Stimulated activated CD4-positive, alpha-beta T cell treated with anti-CD3 and anti-CD28 coated beads, Interleukin-4, amount 100 ng/mL, for 4 hours (primary cell): ENCODE results near the gene PDE8A.
"Not testable (repeated sequence)": the region's sequence is repeated elsewhere in the genome, so short reads cannot be mapped to it uniquely, and the experiment has no call there.

Experiments used
- DNase-seq, 2 experiments: peaks; one replicate each; pipeline ENCODE4 v3.0.0-alpha.2; 2020

Gene PDE8A

DNA sequence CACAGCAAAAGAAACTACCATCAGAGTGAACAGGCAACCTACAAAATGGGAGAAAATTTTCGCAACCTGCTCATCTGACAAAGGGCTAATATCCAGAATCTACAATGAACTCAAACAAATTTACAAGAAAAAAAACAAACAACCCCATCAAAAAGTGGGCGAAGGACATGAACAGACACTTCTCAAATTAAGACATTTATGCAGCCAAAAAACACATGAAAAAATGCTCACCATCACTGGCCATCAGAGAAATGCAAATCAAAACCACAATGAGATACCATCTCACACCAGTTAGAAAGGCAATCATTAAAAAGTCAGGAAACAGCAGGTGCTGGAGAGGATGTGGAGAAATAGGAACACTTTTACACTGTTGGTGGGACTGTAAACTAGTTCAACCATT, 30.1 kb downstream of the PDE8A start:
- not testable (repeated sequence) for DNase-seq

DNA sequence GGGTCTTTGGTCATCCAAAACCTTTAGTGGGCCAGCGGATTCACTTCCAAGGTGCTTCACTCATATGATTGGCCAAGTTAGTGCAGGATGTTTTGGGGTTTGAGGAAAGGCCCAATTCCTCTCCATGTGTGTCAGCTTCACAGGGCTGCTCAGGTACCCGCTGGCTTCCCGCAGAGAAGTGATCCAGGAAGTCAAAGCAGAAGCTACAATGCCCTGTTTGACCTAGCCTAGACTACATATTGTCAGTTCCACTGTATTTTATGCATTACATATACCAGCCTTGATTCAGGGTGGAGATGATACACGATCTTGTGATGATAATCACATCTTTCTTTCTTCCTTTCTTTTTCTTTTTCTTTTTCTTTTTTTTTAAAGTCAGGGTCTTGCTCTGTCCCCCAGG, 32.1 kb downstream of the PDE8A start:
- no peak for DNase-seq

DNA sequence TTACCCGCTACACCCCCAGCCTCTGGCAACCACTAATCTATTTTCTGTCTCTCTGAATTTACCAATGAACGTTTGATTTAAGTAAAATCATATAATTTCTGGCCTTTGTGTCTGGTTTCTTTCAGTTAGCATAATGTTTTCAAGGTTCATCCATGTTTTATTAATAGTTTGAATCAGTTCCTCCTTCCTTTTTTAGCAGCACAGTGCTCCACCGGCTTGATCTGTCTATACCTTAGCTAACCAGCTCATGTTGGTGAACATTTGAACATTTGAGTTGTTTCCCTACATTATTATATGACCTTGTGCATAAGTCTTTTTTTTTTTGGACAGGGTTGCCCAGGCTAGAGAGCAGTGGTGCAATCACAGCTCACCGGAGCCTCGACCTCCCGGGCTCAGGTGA, 33.3 kb downstream of the PDE8A start:
- no peak for DNase-seq

DNA sequence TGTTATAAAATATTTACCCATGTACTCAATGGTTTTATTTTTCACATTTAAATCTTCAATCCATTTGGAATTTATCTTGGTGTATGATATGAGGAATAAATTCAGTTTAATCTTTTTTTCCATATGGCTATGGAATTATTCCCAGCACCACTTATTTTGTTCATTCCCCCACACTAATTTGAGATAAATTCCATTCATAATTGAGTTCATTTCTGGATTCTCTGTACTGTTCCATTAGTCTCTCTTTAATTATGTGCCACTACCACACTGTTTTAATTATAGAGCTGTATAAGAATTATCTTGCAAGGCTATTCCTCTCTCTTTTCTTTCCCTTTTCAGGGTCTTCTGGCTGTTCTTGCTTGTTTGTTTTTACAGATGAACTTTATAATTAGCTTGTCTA, 34.6 kb downstream of the PDE8A start:
- DNase-seq: no peak

DNA sequence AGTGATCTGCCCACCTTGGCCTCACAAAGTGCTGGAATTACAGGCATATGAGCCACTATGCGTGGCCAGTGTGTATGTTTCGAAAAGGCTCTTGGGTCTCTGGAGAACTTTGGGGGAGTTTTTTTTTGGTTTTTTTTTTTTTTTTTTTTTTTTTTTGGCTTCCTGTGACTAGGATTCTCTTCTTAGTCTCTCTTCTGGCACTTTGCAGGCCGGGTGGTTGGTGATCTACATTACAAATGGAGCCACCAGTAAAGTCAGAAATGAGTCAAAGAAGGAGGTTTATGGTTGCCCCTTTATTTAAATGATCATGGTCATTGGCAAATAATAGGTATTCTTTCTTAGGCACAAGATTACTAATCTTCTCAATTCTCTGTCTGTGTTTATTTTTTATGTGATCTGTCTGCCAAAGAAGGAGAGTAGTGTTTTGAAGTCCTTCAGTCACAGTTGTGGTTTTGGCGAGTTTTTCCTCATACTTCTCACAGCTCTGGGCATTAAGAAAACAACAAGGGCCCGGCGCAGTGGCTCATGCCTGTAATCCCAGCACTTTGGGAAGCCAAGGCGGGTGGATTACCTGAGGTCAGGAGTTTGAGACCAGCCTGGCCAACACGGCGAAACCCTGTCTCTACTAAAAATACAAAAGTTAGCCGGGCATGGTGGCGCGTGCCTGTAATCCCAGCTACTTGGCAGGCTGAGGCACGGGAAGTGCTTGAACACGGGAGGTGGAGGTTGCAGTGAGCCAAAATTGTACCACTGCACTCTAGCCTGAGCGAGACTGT, 38.3 kb downstream of the PDE8A start:
- DNase-seq: no peak

DNA sequence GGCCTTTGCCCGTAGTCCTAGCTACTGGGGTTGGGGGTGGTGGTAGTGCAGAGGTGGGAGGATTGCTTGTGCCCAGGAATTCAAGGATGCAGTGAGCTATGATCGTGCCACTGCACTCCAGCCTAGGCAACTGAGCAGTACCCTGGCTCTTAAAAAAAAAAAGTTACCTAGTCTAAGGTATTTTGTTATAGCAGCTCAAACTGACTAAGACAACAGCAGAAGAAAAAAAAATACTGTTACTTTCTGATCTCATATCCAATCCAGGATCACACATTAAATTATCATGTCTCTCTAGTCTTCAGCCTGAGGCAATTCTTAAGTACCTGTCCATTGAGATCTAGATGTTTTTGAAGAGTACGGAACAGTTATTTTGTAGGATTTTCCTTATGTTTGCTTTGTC, 39.8 kb downstream of the PDE8A start:
- DNase-seq: no peak

DNA sequence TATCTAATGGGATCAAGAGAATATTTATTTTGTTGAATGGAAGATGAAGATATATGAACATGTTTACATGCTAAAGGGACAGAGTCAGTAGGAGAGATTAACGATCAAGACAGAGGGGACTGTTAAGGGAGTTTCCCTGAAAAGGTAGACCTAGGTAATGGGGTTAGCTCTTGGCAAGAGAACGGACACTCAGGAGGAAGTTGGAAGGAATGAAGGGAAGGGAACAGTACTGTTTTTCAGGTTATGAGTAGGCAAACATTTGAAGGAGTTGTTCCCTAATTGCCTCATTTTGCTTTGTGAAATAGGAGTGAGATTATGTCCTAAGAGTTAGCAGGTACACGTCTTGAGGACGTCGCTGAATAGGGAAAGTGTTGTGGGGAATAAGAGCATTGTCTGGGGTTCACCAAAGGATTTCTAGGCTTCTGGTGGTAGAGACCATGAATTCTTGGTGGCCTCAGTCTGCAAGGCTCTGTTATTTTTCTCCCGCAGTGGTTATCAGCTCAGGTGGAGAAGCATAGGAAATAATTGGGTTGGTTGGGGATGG, 41.3 kb downstream of the PDE8A start:
- DNase-seq: no peak

DNA sequence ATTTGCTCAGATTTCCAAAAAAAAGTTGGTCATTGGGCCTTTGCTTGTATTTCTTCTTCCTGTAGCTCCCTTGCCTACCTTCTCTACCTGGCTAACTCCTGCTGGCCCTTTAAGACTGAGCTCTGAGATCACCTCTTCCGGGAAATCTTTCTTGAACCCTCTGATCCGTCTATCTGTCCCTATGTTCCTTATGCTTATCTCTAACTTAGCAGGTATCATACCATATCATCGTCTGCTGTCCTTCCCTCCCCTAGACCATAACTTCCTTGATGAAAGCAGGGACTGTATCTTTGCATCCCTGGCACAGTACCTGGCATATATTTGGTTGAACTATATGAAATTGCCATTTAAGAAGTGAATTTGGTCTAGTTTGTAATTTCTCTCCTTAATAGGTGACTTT, 42.3 kb downstream of the PDE8A start:
- DNase-seq: no peak

DNA sequence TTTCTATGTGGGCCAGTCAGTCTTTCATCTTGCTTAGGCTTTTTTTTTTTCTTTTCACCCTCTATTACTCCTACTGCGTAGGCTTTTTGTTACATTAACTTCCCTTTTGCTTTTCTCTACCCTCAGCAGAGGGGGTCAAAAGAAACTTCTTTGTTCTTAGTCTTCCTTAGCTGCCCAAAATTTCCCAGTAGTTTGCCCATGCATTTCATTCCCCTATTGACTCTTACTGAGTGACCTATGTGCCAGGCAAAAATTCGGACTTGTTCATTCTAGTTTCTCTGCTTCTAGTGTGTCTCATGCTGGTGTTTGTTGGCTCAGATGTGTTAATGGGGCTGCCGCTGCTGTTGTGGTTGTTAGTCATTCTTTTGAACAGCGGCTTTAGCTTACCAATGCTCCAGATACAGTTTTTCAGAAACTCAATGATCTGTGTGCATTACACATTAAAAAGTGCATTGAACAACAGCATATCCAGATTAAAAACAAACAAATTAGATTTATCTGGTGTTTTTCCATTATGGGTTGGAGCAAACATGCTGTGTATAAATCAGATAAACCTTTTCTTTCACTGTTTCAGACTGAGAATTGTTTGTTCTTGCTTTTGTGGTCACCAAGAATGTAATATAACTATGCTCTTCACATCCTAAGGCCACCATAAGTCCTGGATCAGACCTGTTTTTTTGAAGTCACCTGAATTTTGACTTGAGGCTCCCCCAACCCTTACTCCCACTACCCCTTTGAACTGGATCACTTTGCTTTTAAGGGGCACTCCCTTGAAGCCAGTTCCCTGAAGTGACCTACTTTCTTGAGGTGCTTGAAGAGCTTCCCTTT, 43.1 kb downstream of the PDE8A start:
- no peak for DNase-seq

DNA sequence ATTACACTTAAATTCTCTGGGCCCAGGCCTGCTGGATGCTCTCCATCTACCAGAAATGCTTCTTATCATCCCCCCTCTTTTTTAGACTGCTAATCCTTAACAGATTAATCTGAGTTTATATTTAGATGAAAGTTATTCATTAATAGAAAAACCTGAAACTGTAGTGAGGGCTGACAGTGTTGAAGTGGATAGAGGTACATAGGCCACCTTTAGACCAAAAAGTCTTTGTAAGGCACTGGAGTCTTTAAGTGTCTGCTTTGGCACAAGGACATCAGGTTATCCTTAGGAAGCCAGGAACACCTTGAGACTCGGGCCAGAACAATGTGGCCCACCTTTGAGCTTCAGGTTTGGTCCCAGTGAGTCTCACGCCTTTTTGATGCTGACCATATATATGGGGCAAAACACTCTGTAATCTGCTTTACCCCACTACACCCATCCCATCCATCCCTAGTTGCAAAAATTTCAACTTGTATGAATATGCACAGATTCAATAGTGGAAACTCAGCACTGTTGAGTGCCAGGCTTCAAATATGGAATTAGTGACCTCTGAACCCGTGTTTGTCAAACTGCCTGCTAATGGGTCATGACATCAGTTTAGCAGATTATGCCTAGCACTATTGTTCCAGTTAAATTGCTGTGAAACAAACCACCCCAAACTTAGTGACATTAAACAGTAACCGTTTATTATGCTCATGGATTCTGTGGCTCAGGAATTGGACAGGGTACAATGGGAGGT, 44.0 kb downstream of the PDE8A start:
- DNase-seq: no peak

DNA sequence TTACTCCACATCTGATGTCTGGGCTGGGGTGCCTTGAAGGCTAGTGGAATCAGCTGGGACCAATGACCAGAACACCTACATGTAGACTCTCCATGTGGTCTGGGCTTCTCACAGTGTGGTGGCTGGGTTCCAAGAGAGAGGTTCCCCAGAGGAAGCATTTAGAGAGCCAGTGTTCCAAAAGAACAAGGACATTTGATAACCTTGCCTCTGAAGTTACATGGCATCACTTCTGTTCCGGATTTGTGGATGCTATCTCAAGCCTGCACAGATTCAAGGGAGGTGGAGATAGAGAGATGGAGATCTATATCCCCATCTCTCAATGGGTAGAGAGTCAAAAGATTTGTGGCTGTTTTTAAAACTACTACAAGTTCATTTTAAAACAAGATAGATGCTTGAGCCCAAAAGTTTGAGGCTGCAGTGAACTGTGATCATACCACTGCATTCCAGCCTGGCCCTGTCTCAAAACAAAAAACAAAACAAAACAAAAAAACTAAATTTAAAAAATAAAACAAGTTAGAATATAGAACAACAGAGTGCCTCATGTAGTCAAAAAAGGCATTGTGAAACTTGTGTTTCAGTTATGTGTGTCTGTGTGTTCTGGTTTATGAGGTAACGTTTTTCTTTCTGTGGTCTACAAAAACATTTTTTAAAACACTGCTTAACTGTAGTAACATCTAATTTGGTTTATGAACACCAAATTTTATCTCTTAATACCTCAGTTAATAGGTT, 44.8 kb downstream of the PDE8A start:
- DNase-seq: no peak

DNA sequence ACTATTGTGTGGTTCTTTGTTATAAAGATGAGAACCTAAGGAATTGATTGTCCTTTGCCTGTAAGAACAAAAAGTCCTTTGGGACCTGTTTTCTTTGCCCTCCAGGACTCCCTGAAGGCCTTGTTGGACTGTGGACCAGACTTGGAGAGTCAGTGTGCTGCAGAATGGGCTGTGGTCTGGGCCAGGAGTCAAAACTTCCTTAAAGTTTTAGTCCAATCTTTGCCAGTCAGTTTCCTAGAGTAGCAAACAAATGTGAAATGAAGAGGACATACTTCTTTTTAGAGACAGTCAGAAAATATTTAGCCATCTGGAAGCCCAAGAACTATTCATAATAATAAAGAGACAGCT, 45.4 kb downstream of the PDE8A start:
- DNase-seq: no peak

DNA sequence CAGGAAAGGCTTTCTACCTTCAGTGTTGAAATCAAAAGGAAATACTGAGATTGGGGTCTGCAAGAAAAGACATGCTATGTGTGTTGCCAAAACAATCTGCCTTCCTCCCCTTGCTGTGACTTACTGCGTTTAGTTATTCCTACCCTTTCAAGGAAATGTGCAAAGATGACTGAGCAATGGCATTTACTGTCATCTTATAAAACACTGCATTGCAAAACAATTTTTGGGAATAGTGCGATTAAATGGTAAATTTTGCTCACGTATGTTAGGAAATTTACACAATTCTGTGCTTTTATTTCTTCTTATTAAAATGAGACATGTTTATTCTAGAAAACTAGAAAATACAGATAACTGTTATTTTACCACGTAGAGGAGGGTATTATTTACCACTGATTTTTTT, 45.8 kb downstream of the PDE8A start:
- DNase-seq: no peak

DNA sequence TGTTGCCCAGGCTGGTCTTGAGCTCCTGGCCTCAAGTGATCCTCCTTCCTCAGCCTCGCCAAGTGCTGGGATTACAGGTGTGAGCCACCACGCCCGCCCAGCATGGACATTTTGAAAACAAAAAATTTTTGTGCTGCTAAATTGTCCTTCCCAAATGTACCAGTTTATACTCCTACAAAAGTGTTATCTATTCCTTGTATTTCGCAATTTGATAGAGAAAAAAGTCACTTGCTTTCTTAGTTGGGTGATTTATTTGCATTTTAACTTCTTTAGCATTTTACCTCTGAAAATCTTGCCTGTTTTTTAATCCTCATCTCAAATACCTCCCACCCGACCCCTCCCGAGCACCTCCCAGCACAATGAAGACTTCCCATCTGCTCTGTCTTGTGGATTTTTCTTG, 46.8 kb downstream of the PDE8A start:
- no peak for DNase-seq

DNA sequence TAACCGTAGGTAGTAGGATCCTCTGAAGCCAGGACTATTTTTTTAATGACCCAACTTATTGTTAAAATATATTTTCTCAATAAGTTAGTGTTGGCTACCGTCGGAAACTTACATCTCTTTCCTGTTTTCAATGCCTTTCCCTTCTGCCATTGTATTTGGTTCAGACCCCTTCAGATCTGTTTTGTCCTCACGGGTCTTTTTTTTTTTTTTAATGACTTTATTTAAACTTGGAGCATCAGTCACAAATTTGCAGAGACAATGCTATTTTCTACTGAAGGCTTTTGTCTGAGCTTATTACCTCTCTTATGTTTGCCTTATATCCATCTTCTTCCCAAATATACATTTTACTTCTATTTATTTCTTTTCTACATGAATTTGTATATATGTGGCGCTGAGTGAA, 47.6 kb downstream of the PDE8A start:
- no peak for DNase-seq

DNA sequence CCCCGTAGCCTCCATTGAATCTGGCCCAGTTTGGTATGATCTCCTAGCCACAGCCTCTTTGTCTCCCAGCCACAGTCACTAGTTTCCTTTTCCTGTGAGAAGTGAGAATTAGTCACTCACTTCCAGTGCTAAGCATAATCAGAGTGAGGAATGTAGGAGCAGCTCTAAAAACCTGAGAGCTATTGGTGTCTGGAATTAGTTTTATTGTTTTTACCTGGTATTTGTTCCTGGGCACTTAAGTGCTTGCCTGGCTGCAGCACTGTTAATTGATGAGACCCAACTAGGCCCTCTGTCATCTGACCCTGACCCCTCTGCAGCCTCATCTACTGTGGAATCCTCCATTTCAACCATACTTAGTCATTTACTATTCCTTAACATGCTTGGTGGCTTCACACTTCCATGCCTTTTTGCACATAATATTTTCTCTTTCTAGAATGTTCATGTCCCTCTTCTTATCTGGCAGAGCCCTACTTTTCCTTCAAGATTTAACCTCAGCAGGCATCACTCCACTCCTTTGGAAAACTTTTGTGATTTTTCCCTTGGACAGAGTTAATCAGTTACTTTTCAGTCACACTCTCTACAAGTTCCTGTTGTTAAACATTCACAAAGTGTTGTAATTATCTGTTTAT, 48.8 kb downstream of the PDE8A start:
- DNase-seq: no peak

DNA sequence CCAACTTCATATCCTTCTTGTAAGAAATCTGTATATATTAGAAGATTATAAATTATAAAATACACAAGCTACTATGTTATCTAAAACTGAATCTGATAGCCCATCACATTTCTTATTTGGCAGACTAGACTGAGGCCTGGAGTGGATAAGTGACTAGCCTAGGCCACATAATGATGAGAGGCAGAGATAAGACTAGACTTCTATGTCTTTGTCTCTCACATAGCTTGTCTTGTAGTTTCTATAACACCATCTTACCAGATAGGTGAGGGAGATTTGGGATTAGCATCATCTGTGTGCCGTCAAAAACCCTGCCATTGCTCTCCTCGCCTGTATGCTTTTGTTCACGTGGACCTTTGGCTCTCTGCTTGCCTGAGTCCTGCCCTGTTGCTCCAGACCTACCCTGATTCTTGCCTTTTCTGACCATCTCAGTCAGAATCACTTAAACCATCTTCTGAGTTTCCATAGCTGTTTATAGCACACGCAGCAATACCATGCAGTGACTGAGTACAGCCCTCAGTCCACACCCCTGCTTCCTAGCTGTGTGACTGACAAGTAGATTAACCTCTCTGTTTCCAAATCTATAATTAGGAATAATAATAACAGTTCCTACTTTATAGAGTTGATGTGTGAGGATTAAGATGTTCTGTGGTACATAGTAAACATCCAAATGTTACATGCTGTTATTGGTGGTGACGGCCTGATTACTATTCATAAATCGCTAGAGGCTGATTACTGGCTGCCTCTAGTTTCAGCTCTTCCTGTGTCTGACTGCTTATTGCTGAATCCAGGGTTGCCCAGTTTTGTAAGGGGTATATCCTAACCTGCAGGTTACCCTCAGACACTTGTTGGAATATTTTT, 49.7 kb downstream of the PDE8A start:
- DNase-seq: no peak

DNA sequence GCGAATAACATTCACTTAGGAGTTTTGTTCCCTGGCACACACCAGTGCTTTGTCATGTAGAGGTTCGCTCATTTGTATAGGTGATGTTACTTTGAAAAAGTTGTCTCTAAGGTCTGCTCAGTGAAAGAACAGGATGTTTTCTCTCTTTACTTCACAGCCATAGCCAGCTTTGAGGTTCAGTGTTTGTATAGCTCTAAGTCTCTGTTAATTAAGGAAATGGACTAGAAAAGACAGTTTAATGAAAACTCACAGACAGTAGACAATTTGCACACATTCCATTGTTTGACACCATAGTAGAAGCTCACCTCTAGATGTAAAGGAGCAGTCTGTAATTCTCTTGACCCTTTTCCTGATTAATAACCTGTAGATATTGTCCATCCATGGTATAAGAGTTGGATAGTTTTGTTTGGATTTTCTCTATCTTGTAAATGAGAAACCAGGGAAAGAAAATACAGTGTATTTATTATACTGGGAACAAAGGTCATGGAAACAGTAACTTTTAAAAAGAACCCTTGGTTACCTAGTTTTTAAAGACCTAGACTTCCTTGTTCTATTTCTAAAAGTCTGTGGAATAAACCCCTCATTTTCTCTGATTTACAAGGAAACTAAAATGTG, 50.4 kb downstream of the PDE8A start:
- no peak for DNase-seq

DNA sequence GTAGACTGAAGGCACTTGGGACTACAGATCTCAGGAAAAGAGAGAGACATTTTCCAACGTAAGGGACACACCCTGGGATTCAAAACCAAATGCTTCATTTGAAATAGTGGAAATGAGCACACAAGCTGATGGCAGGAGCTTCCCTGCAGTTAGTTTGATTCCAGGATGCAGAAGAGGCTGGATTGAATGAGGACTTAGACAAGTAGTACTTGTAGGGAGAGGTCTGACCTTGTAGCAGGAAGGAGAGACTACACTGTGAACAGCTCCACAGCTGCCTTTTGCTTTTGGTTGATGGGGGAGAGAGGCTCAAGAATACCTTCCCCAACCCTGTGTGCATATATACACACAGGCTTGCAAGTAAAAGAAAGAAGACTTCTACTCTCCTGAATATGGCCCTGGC, 51.5 kb downstream of the PDE8A start:
- DNase-seq: no peak

DNA sequence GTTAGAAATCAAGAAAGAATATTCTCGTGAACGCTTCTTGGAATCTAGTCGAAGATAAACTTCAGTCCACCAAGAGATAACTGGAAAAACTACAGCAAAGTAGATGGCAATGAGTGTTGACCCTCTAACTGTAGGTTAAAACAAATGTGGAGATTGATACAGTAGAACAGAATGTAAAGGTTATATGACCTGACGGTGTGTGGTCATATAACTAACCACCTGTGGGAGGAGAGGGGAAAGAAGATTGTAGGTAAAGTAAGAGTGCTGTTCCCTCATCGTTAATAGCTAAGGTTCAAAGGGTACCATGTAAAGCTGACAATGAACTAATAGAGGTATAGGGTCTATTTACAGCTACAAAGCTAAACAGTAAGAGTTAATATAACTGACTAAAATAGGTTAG, 52.6 kb downstream of the PDE8A start:
- DNase-seq: no peak

DNA sequence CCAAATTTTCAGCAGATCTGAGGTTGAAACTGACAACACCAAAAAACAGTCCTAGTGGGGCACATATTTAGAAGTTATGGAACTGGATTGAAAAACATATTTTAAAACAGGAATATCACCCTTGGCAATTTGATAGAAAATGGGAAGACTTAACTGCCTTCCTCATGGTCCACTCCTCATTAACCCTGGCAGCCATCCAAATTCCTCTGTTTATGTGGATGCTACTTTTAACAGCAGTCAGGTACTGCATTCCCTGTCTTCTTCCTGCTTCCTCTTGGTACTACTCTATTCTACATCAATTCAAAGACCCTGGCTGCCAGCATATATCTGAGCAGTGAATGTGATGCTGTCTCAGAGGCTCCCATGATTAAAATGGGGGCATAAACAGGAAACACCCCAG, 54.3 kb downstream of the PDE8A start:
- DNase-seq: no peak
